Fibroblast of mammary gland (primary cell): Measurements from ENCODE around the gene ZNF266.

Source experiments
- DNase-seq: peaks from one replicate; pipeline ENCODE4 v3.0.0-alpha.2; 2010; ENCODE audit warnings: low read depth
- H3K4me3 ChIP-seq: 2 replicates; pipeline ENCODE4 v1.5.1; 2011; ENCODE audit warnings: low read depth, mild to moderate bottlenecking, low read length, moderate library complexity; ENCODE audit not compliant: control insufficient read depth
- CTCF ChIP-seq: conservative IDR thresholded peaks from 2 replicates; pipeline ENCODE4 v1.5.1; 2011; ENCODE audit warnings: low read depth, low read length, inconsistent platforms; ENCODE audit not compliant: control insufficient read depth, insufficient read depth

ZNF266 gene

GRCh38 chr19:9453953-9454352, 18.6 kb upstream of the ZNF266 start:
- H3K4me3 ChIP-seq: no peak overlapping the region
- no peak for TF ChIP-seq CTCF

GRCh38 chr19:9445037-9445436, 9.7 kb upstream of the ZNF266 start:
- H3K4me3 ChIP-seq: no peak overlapping the region
- no peak for DNase-seq
- TF ChIP-seq CTCF: no peak

More at GRCh38 chr19:9453953-9454352, 18.6 kb upstream of the ZNF266 start:
- no peak for DNase-seq

- no peak for DNase-seq
- TF ChIP-seq CTCF: no peak
- no peak overlapping the region for H3K4me3 ChIP-seq
Measured at GRCh38 chr19:9436358-9436757, 985 bp upstream of the ZNF266 start.

- peak; percentile 53 for DNase-seq
- H3K4me3 ChIP-seq: no peak overlapping the region
- peak; percentile 55 for TF ChIP-seq CTCF
Measured at GRCh38 chr19:9431475-9431874, 3.9 kb downstream of the ZNF266 start.

- DNase-seq: no peak
- TF ChIP-seq CTCF: no peak
- no peak overlapping the region for H3K4me3 ChIP-seq
Measured at GRCh38 chr19:9430444-9430843, 4.9 kb downstream of the ZNF266 start.

- no peak overlapping the region for H3K4me3 ChIP-seq
- TF ChIP-seq CTCF: no peak
- DNase-seq: no peak
Measured at GRCh38 chr19:9427941-9428340, 7.4 kb downstream of the ZNF266 start.
